Cerebellar nuclear complex (tissue), 1 donor: ENCODE results near the gene ACAA1.
A peak's percentile ranks its signal among the peaks of the same experiment; 100 is the strongest.
"Not testable (repeated sequence)": the region's sequence is repeated elsewhere in the genome, so short reads cannot be mapped to it uniquely, and the experiment has no call there.

Experiments used
- DNase-seq, 2 experiments: peaks; one replicate each; lab custom pipeline; 2025; lab: John Stamatoyannopoulos, UW

ACAA1 gene

DNA sequence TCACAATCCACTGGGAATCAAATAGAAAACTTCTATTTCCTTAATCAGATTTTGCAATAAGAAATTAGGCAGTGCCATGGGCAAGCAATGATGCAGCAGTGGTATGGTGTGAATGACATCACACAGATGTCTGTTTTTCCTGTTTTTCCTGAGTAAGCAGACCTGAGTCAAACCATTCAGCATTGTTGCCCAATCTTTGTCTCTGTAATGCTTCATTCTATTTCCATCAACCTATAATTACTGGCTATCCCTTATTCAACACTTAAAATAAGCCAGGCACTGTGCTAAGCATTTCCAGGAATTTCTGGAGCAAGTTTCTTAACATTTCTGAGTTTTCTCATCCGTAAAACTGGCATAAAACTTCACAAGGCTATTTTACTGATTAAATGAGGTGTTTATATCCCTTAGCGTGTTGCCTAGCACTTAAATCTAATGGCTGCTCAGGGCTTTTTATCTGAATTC lies 17.1 kb upstream of the ACAA1 start:
- no peak for DNase-seq

GRCh38 chr3:38153221-38153620 lies 16.3 kb upstream of the ACAA1 start:
- DNase-seq = no peak

DNA sequence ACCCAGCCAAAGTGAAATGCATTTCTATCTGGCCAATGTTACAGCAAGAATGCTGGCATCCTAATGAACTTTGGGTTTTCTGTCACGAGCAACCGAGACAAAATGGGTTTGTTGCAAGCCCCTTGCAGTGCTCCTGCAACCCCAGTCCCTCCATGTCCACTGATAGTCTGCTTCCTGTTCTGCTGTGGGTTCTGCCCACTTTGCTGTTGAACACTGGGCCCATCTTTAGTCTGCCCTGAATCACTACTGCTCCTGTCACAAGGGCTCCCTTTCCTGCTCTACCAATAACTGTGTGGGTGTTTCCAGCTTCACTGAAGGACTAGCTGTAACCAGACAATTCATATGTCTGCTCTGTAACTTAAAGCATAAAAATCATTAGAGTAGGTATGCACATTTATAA lies 15.7 kb upstream of the ACAA1 start:
- DNase-seq = no peak

- no peak for DNase-seq
Measured at GRCh38 chr3:38151667-38152265, 14.8 kb upstream of the ACAA1 start.

- no peak for DNase-seq
Measured at GRCh38 chr3:38150780-38151528, 14.0 kb upstream of the ACAA1 start.

DNA sequence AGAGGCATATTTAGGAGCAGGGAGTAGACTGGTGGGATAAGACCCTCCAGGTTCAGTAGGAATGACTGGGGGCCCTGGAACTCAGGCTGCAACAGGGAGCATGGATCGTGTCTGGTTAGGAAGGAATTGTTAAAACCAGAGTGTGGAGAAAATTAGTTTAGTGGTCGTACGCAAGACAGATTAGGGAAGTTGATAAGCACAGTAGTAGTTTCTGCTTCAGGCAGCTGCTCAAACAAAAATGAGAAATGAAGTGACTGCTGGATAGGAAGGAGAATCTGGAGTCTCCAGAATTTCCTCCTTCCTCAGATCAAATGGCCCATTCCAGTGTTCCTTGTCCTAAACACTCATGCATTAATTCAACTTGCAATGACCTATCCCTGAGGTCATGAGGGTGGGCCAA lies 12.8 kb upstream of the ACAA1 start:
- no peak for DNase-seq

GRCh38 chr3:38148311-38148882 lies 11.5 kb upstream of the ACAA1 start:
- no peak for DNase-seq

- no peak for DNase-seq
Measured at GRCh38 chr3:38147421-38147820, 10.5 kb upstream of the ACAA1 start.

- no peak for DNase-seq
Measured at GRCh38 chr3:38146504-38146903, 9.6 kb upstream of the ACAA1 start.

- DNase-seq = no peak
Measured at GRCh38 chr3:38143511-38143910, 6.6 kb upstream of the ACAA1 start.

- DNase-seq = no peak
Measured at GRCh38 chr3:38142959-38143358, 6.0 kb upstream of the ACAA1 start.

DNA sequence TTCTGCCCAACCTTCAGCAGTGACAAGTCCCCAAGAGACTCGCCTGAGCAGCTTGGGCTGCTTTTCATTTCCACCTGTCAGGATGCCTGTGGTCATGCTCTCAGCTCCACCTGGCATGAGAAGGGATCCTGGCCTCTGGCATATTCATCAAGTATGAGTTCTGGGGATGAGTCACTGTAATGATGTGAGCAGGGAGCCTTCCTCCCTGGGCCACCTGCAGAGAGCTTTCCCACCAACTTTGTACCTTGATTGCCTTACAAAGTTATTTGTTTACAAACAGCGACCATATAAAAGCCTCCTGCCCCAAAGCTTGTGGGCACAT lies 5.0 kb upstream of the ACAA1 start:
- no peak for DNase-seq

GRCh38 chr3:38141173-38141951 lies 4.4 kb upstream of the ACAA1 start:
- no peak for DNase-seq

DNA sequence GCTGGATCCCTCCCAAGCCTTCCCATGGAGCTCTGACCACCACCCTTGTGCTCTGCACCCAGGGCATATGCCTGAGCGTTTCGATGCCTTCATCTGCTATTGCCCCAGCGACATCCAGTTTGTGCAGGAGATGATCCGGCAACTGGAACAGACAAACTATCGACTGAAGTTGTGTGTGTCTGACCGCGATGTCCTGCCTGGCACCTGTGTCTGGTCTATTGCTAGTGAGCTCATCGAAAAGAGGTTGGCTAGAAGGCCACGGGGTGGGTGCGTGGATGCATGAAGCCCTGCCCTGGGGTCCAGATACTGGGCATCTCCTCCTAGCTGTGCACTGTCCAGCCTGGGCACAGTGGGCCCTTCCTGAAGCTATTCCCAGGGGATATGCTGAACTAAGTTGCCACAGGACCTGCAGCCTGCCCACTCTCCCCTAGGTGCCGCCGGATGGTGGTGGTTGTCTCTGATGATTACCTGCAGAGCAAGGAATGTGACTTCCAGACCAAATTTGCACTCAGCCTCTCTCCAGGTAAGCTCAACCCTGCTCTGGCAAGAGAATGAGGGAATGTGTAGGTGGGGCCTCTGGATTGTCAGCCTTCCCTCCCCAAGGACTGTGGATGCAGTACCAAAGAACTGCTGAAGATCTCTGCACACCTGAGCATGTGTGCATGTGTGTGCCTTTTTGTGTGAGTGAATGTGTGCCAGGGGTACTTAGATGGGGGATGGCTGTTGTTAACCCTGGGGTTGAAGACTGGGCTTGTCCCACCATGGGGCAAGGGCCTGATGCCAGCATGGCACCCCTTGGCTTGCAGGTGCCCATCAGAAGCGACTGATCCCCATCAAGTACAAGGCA lies 3.6 kb upstream of the ACAA1 start:
- DNase-seq = no peak

DNA sequence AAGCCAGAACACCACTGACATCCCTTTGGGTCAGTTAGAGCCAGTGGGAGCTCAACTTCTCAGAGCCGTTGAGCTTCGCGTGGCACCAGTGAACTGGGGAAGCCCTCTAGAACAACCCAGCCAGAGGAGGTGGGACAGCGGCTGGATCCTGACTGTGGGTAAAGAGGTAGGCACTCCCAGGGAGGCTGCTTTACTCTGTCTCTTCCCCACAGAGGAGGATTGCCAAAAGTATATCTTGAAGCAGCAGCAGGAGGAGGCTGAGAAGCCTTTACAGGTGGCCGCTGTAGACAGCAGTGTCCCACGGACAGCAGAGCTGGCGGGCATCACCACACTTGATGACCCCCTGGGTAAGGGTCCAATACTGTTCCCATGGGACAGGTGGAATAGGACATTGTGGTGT lies 2.7 kb upstream of the ACAA1 start:
- DNase-seq = no peak

GRCh38 chr3:38139191-38139590 lies 2.3 kb upstream of the ACAA1 start:
- DNase-seq = no peak

DNA sequence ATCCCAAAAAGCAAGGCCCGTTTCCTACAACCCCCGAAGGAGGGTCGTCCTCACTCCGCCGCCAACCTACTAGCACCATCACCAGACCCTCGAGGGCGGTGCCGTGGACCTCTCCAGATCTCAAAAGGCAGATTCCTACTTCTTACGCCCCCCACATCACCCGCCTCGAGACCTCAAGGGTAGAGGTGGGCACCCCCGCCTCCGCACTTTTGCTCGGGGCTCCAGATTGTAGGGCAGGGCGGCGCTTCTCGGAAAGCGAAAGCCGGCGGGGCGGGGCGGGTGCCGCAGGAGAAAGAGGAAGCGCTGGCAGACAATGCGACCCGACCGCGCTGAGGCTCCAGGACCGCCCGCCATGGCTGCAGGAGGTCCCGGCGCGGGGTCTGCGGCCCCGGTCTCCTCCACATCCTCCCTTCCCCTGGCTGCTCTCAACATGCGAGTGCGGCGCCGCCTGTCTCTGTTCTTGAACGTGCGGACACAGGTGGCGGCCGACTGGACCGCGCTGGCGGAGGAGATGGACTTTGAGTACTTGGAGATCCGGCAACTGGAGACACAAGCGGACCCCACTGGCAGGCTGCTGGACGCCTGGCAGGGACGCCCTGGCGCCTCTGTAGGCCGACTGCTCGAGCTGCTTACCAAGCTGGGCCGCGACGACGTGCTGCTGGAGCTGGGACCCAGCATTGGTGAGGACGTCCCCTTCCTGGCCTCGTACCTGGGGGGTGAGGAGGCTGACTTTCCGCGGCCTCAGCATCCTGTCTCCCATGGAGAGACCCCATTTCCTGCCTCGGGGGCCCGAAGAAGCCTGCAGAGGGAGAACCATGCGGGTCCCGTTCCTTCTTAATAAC lies 1.6 kb upstream of the ACAA1 start, which contains the start of gene MYD88:
Gene MYD88 (plus strand): TSS at position 313 of the 842 bp plus-strand sequence. CDS start 40 bp downstream, at position 353.
- DNase-seq = peak in 1 of 2 experiments; percentile 31

DNA sequence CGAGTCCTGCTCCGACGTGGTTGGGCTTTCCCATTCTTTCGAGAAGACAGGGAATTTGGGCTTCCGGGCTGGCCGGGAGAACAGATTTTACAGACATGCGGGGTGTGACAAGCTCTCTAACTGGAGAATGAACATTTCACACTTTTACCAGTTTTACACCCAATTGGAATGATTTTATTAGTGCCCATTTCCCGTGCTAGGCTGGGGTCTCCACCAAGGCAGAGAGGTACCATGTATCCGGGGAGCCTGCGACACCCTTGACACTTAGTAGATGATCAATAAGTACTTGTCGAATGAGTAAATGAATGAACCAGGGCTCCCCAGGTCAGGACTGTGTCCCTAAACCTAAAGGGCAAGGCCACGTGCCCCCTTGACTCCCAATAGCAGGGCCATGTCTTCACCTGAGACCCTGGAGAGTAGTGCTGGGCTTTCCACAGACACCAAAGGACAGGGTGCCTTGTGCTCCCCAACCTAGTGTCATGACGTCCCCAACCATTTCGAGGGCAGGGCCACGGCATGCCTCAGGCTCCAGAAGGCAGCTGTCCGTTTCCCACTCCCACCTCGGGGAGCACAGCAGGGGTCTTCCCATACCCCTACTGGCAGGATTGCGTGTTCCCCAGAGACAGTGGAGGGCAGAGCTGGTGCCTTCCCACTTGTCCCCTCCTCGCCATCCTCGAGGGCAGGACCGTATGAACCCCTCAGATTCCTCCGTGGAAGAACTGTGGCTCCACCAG lies 855 bp upstream of the ACAA1 start:
- no peak for DNase-seq

DNA sequence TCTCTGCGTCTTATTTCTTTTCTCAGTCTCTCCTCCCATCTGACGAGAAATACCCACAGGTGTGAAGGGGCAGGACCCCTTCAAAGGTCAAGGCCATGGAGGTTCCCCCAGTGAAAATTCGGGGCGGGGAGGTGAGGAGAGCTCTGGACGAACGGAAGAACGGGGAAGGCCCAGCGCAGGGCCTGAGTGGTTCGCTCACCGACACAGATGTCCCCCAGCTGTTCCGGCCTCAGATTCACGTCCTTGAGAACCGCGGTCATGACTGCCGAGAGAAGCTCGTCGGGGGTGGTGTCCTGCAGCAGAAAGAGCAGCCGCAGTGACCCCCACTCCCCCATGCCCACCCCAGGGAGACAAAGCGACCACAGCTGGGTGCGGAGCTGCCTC lies 542 bp downstream of the ACAA1 start:
- DNase-seq = no peak

DNA sequence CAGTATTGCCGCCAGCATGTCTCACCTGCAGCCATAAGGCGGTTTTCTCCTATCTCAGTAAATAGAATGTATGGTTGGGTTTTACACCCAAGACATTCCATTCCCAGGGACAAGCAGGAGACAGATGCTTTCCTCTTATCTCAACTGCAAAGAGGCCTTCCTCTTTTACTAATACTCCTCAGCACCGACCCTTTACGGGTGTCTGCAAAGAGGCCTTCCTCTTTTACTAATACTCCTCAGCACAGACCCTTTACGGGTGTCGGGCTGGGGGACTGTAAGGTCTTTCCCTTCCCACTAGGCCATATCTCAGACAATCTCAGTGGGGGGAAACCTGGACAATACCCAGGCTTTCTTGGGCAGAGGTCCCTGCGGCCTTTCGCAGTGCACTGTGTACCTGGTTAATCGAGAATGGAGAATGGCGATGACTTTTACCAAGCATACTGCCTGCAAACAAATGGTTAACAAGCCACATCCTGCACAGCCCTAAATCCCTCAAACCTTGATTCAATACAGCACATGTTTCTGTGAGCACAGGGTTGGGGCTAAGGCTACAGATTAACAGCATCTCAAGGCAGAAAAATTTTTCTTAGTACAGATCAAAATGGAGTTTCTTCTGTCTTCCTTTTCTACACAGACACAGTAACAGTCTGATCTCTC lies 1.2 kb downstream of the ACAA1 start:
- DNase-seq = not testable (repeated sequence)
